Stimulated activated CD4-positive, alpha-beta T cell treated with anti-CD3 and anti-CD28 coated beads, Interleukin-12 subunit alpha, Interleukin-12 subunit beta, amount 100 ng/mL, for 48 hours (primary cell): ENCODE results near the gene CORO2B.
"Not testable (repeated sequence)": the region's sequence is repeated elsewhere in the genome, so short reads cannot be mapped to it uniquely, and the experiment has no call there.

Experiments used
- DNase-seq, 3 donors: peaks; one replicate each; pipeline ENCODE4 v3.0.0-alpha.2; 2020; ENCODE audit warnings: low read depth in 2 of 3, low spot score in 1 of 3

Gene CORO2B

DNA sequence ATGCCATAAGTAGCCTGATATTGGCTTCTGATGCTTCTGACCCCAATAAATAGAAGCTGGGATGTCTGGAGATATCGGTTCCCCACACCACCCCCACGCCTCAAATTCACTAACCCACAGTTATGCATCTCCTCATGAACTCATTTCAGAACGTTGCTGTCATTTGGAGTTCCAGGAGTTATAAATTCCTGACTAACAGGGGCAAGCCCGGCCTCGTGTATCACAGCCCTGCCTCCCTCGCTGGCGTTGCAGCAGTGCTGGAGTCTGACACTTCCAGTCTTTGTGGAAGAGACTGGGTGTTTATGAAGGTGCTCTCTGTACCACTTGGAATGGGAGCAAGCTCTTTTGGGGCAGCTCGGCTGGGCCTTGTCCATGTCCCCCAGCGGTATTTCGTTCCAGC, 140.9 kb downstream of the CORO2B start:
- DNase-seq, result no peak

GRCh38 chr15:68721886-68722285, 143.1 kb downstream of the CORO2B start:
- DNase-seq, result no peak

GRCh38 chr15:68725736-68726135, 146.9 kb downstream of the CORO2B start:
- DNase-seq, result no peak

- no peak for DNase-seq
Measured at GRCh38 chr15:68726246-68726645, 147.5 kb downstream of the CORO2B start.

- DNase-seq, result no peak
Measured at GRCh38 chr15:68729789-68730411, 151.1 kb downstream of the CORO2B start.

DNA sequence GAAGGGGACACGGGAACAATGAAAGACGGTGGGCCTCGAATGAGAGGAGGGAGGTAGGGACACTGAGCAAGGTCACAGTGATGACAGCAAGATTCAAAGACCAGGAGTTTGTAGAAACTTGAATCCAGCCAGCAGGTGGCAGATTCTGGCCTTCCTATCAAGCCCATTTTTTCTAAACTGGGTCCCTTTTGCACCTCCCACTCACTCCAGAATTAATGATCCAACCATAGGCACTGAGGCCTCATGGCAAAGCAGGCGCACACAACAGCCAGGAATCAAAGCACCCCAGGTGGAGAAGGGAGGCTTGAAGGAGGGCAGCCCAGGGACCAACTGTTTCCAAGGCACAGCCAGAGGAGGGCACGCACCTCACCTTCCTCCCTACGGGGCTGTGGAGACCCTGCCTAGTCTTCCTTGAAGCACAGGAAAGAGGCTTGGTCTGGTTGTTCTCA, 151.7 kb downstream of the CORO2B start:
- DNase-seq, result peak in 2 of 3 donors; percentile 5 to 19

DNA sequence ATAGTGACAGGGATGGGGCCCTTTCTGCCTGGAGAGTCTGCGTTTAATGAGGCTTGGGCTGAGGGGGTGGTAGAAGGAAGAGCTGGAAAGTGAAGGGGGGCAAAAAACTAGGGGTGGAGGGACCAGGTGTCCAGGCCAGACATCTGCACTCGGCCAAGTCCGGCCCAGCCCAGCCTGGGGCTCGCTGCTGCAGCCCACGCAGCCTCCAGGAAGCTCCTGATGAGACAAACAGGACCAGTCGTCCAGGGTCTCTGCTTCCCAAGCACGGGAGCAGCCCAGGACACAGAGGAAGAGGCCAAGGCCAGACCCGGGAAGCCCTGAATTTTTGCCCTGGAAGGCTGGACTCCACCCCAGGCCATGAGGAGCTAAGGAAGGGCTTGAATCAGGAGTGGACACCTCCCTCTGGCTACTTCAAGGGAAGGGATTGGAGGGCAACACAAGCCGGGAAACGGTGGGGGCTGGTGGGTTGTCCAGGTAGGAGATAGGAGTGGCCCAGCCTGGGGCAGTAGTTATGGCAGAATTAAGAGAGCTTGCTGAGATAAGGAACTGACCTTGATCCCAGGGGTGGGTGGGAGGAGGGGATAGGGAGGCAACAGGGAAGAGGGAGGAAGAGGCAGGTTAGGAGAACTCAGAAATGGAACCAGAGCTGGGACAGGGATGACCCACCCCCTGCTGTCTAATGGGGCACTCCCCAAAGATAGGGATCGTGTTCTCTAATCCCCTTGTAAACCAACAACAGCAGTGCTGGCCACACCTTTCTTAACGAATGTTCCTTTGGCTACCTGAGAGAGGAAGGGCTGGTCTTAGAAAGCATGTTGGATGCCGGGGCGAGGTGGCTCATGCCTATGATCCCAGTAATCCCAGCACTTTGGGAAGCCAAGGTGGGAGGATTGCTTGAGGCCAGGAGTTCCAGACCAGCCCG, 152.4 kb downstream of the CORO2B start:
- no peak for DNase-seq

GRCh38 chr15:68732451-68732850, 153.7 kb downstream of the CORO2B start:
- no peak for DNase-seq

GRCh38 chr15:68733666-68734065, 154.9 kb downstream of the CORO2B start:
- no peak for DNase-seq

DNA sequence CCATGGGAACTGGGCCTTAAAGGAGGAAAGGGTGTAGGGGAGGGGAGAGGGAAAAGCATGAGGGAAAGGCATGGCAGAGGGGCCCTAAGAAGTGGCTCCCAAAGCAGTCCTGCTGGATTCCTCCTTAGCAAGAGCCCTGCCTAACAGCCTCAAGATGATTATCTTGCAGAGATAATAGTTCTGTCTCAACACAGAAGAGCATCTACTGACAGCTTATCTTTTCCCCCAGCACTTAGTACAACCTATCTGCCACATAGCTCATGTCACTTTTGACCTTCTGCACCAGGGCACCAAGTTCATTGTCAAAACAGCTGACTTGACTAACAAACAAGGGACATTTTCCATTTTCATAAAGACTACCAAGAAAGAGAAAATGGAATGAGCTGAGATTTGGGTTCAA, 155.6 kb downstream of the CORO2B start:
- no peak for DNase-seq

GRCh38 chr15:68734881-68735280, 156.1 kb downstream of the CORO2B start:
- no peak for DNase-seq

- no peak for DNase-seq
Measured at GRCh38 chr15:68735610-68736009, 156.8 kb downstream of the CORO2B start.

DNA sequence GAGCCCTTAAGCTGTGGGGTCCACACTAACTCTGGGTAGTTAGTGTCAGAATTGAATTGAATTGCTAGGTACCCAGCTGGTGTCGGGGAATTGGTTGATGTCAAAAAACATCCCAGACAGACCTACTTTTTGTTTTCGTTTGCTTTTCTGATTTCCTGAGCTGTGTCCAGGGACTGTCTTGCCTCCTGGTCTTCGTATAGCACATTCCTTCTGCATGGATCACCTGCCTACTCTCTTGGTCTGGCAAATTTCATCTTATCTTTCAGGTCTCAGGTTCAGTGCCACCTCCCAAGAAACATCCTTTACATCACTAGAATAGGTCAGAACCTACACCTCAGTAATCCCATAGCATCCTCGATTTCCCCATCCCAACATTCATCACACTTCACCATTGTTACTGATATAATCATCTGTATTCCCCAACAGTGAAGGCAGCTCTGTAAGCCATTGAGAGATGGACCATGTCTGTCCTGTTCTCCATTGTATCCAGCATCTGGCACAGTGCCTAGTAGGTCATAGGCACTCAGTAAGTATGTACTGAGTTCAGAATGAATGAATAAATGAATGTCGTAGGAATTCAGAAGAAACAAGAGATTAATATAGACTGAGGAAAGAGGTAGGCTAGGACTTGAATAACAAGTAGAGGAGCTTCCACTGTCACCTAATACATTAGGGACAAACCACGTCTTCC, 160.7 kb downstream of the CORO2B start:
- DNase-seq, result no peak

- DNase-seq, result no peak
Measured at GRCh38 chr15:68743256-68743655, 164.5 kb downstream of the CORO2B start.

- no peak for DNase-seq
Measured at GRCh38 chr15:68749365-68749764, 170.6 kb downstream of the CORO2B start.

GRCh38 chr15:68749793-68750192, 171.0 kb downstream of the CORO2B start:
- DNase-seq, result no peak

DNA sequence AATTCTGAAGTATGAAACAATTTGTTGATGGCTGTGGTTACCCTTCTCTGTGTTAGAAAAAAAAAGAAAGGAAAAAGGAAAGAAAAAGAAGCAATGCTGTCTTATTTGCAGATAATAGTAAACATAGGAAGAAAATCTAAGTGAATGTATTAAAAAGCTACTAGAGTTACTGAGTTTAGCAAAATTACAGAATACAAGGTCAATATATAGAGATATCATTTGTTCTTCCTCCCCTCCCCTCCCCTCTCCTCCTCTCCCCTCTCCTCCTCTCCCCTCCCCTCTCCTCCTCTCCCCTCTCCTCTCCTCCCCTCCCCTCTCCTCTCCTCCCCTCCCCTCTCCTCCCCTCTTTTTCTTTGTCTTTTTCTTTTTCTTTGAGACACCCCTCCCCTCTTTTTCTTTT, 172.8 kb downstream of the CORO2B start:
- DNase-seq, result no peak

- no peak for DNase-seq
Measured at GRCh38 chr15:68755731-68756130, 176.9 kb downstream of the CORO2B start.

- not testable (repeated sequence) for DNase-seq
Measured at GRCh38 chr15:68759982-68760579, 181.3 kb downstream of the CORO2B start.

DNA sequence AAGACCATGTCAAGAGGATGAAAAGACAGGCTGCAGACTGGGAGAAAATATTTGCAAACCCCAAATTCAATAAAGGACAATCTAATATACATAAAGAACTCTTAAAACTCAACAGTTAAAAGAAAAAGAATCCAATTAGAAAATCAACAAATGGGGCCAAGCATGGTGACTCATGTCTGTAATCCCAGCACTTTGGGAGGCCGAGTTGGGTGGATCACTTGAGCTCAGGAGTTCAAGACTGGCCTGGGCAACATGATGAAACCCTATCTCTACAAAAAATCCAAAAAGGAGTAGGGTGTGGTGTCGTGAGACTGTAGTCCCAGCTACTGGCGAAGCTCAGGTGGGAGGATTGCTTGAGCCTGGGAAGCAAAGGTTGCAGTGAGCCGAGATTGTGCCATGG, 184.3 kb downstream of the CORO2B start:
- no peak for DNase-seq

- no peak for DNase-seq
Measured at GRCh38 chr15:68764090-68764489, 185.3 kb downstream of the CORO2B start.
